ENCODE results near the gene CHAD.

The CHAD gene

GRCh38 chr17:50468304-50469207 lies at the start of gene CHAD:
Gene CHAD (minus strand): TSS chr17:50468880. CDS start chr17:50468813, 67 bp downstream.
- FAIRE-seq = no peak

GRCh38 chr17:50517504-50518383 lies 49.1 kb upstream of the CHAD start:
- no peak for FAIRE-seq

- no peak for FAIRE-seq
These were observed 48.3 kb upstream of the CHAD start for GRCh38 chr17:50517011-50517410.

- no peak for FAIRE-seq
These were observed 46.4 kb upstream of the CHAD start for GRCh38 chr17:50514936-50515702.

- FAIRE-seq = no peak
These were observed 45.7 kb upstream of the CHAD start for GRCh38 chr17:50514388-50514787.

GRCh38 chr17:50513495-50513894 lies 44.8 kb upstream of the CHAD start:
- FAIRE-seq = no peak

- no peak for FAIRE-seq
These were observed 42.4 kb upstream of the CHAD start for GRCh38 chr17:50511058-50511457.

- FAIRE-seq = no peak
These were observed 40.1 kb upstream of the CHAD start for GRCh38 chr17:50508573-50509460.

- FAIRE-seq = no peak
These were observed 39.3 kb upstream of the CHAD start, which contains the start of gene MYCBPAP for GRCh38 chr17:50507871-50508572. Gene MYCBPAP (plus strand): TSS chr17:50508439. CDS start chr17:50508675, 236 bp downstream.

- no peak for FAIRE-seq
These were observed 37.6 kb upstream of the CHAD start for GRCh38 chr17:50506298-50506697.

- no peak for FAIRE-seq
These were observed 37.0 kb upstream of the CHAD start for GRCh38 chr17:50505591-50506130.

- FAIRE-seq = no peak
These were observed 33.8 kb upstream of the CHAD start for GRCh38 chr17:50502301-50502990.

- FAIRE-seq = peak; percentile 21
These were observed 32.4 kb upstream of the CHAD start for GRCh38 chr17:50501054-50501453.

- no peak for FAIRE-seq
These were observed 31.0 kb upstream of the CHAD start for GRCh38 chr17:50499721-50500120.

GRCh38 chr17:50499270-50499669 lies 30.6 kb upstream of the CHAD start:
- no peak for FAIRE-seq

- FAIRE-seq = no peak
These were observed 29.6 kb upstream of the CHAD start for GRCh38 chr17:50498021-50498874.

- no peak for FAIRE-seq
These were observed 27.2 kb upstream of the CHAD start for GRCh38 chr17:50495918-50496317.

GRCh38 chr17:50495217-50495823 lies 26.6 kb upstream of the CHAD start:
- FAIRE-seq = no peak

GRCh38 chr17:50493744-50494143 lies 25.1 kb upstream of the CHAD start:
- no peak for FAIRE-seq

Data from colon (tissue), 2 donors.